Measurements from ENCODE around the gene SPATA16.

The SPATA16 gene

GRCh38 chr3:172846706-172847105, 294.3 kb downstream of the SPATA16 start:
- TF ChIP-seq CTCF (IDR thresholded peaks at IDR 0.05; ENCODE audit: extremely low read depth, insufficient read depth, missing control alignments): no peak
- in situ Hi-C loops (cut with MboI; ENCODE audit: low pct_unique_long_range_greater_than_20kb, low sequenced_read_pairs, unreplicated experiment): no loop called here
- no peak for DNase-seq (ENCODE audit: low spot score)

GRCh38 chr3:172846103-172846561, 294.9 kb downstream of the SPATA16 start:
- TF ChIP-seq CTCF (IDR thresholded peaks at IDR 0.05; ENCODE audit: extremely low read depth, insufficient read depth, missing control alignments): no peak
- DNase-seq (ENCODE audit: low spot score): no peak
- in situ Hi-C loops (cut with MboI; ENCODE audit: low pct_unique_long_range_greater_than_20kb, low sequenced_read_pairs, unreplicated experiment): no loop called here

GRCh38 chr3:172844428-172844827, 296.6 kb downstream of the SPATA16 start:
- in situ Hi-C loops (cut with MboI; ENCODE audit: low pct_unique_long_range_greater_than_20kb, low sequenced_read_pairs, unreplicated experiment): no loop called here
- no peak for TF ChIP-seq CTCF (IDR thresholded peaks at IDR 0.05; ENCODE audit: extremely low read depth, insufficient read depth, missing control alignments)
- DNase-seq (ENCODE audit: low spot score): no peak

GRCh38 chr3:172840913-172841312, 300.1 kb downstream of the SPATA16 start:
- DNase-seq (ENCODE audit: low spot score): no peak
- in situ Hi-C loops (cut with MboI; ENCODE audit: low pct_unique_long_range_greater_than_20kb, low sequenced_read_pairs, unreplicated experiment): no loop called here
- TF ChIP-seq CTCF (IDR thresholded peaks at IDR 0.05; ENCODE audit: extremely low read depth, insufficient read depth, missing control alignments): no peak

- TF ChIP-seq CTCF (IDR thresholded peaks at IDR 0.05; ENCODE audit: extremely low read depth, insufficient read depth, missing control alignments): no peak
- DNase-seq (ENCODE audit: low spot score): no peak
- in situ Hi-C loops (cut with MboI; ENCODE audit: low pct_unique_long_range_greater_than_20kb, low sequenced_read_pairs, unreplicated experiment): no loop called here
Measured at GRCh38 chr3:172840463-172840862, 300.6 kb downstream of the SPATA16 start.

- in situ Hi-C loops (cut with MboI; ENCODE audit: low pct_unique_long_range_greater_than_20kb, low sequenced_read_pairs, unreplicated experiment): no loop called here
- TF ChIP-seq CTCF (IDR thresholded peaks at IDR 0.05; ENCODE audit: extremely low read depth, insufficient read depth, missing control alignments): no peak
- no peak for DNase-seq (ENCODE audit: low spot score)
Measured at GRCh38 chr3:172839679-172840078, 301.4 kb downstream of the SPATA16 start.
